GM21786 (cell line): ENCODE measurements around the gene DOK7.

Experiments
- ATAC-seq: cut with Tn5 transposase; IDR thresholded peaks from one replicate; pipeline ENCODE4 v1.9.1; 2021; ENCODE audit not compliant: unreplicated experiment

The DOK7 gene

GRCh38 chr4:3486541-3487540, 23.7 kb downstream of the DOK7 start:
- ATAC-seq, result no peak

GRCh38 chr4:3487861-3488260, 24.8 kb downstream of the DOK7 start:
- no peak for ATAC-seq

GRCh38 chr4:3488820-3489219, 25.7 kb downstream of the DOK7 start:
- no peak for ATAC-seq

GRCh38 chr4:3489451-3489962, 26.4 kb downstream of the DOK7 start:
- no peak for ATAC-seq

- no peak for ATAC-seq
These were observed 28.7 kb downstream of the DOK7 start for GRCh38 chr4:3491681-3492405.

- ATAC-seq, result no peak
These were observed 29.9 kb downstream of the DOK7 start for GRCh38 chr4:3492741-3493719.

GRCh38 chr4:3493720-3494461, 30.8 kb downstream of the DOK7 start:
- ATAC-seq, result no peak

GRCh38 chr4:3494462-3494871, 31.4 kb downstream of the DOK7 start:
- no peak for ATAC-seq

GRCh38 chr4:3495204-3495975, 32.3 kb downstream of the DOK7 start:
- ATAC-seq, result no peak

- ATAC-seq, result no peak
These were observed 32.9 kb downstream of the DOK7 start for GRCh38 chr4:3496021-3496420.

GRCh38 chr4:3497095-3497494, 34.0 kb downstream of the DOK7 start:
- ATAC-seq, result no peak

GRCh38 chr4:3497523-3498389, 34.6 kb downstream of the DOK7 start:
- ATAC-seq, result no peak

GRCh38 chr4:3498407-3498806, 35.3 kb downstream of the DOK7 start:
- no peak for ATAC-seq

GRCh38 chr4:3498901-3499510, 35.9 kb downstream of the DOK7 start:
- no peak for ATAC-seq

GRCh38 chr4:3499710-3500109, 36.6 kb downstream of the DOK7 start:
- no peak for ATAC-seq

- ATAC-seq, result no peak
These were observed 37.0 kb downstream of the DOK7 start for GRCh38 chr4:3500111-3500510.

GRCh38 chr4:3500634-3501101, 37.6 kb downstream of the DOK7 start:
- ATAC-seq, result no peak
